ENCODE measurements around the gene MSANTD1. TPM values are rescaled to one million over a fixed set of nuclear protein-coding genes. Genes with fewer than 3 reads are reported as not detected.

The MSANTD1 gene
- 2.2 TPM for total RNA-seq

- peak in 1 of 3 donors; percentile 20 for DNase-seq (ENCODE audit: low read depth in 2 of 3, low spot score in 2 of 3)
Observed at GRCh38 chr4:3248811-3249661, at the start of gene MSANTD1. Gene MSANTD1 (plus strand): TSS chr4:3249159. CDS start chr4:3249223, 64 bp downstream.

- no peak for DNase-seq (ENCODE audit: low read depth in 2 of 3, low spot score in 2 of 3)
Observed at GRCh38 chr4:3199653-3200422, 49.1 kb upstream of the MSANTD1 start.

GRCh38 chr4:3200423-3201090 lies 48.4 kb upstream of the MSANTD1 start:
- no peak for DNase-seq (ENCODE audit: low read depth in 2 of 3, low spot score in 2 of 3)

- peak; percentile 41 to 73 (median 51) for DNase-seq (ENCODE audit: low read depth in 2 of 3, low spot score in 2 of 3)
Observed at GRCh38 chr4:3201718-3202702, 46.9 kb upstream of the MSANTD1 start.

- no peak for DNase-seq (ENCODE audit: low read depth in 2 of 3, low spot score in 2 of 3)
Observed at GRCh38 chr4:3202836-3203820, 45.8 kb upstream of the MSANTD1 start.

GRCh38 chr4:3203971-3204431 lies 45.0 kb upstream of the MSANTD1 start:
- no peak for DNase-seq (ENCODE audit: low read depth in 2 of 3, low spot score in 2 of 3)

- no peak for DNase-seq (ENCODE audit: low read depth in 2 of 3, low spot score in 2 of 3)
Observed at GRCh38 chr4:3205995-3206394, 43.0 kb upstream of the MSANTD1 start.

- DNase-seq (ENCODE audit: low read depth in 2 of 3, low spot score in 2 of 3), result no peak
Observed at GRCh38 chr4:3206439-3207100, 42.4 kb upstream of the MSANTD1 start.

- peak in 1 of 3 donors; percentile 41 for DNase-seq (ENCODE audit: low read depth in 2 of 3, low spot score in 2 of 3)
Observed at GRCh38 chr4:3207531-3208037, 41.4 kb upstream of the MSANTD1 start.

- DNase-seq (ENCODE audit: low read depth in 2 of 3, low spot score in 2 of 3), result no peak
Observed at GRCh38 chr4:3208826-3209225, 40.1 kb upstream of the MSANTD1 start.

- DNase-seq (ENCODE audit: low read depth in 2 of 3, low spot score in 2 of 3), result no peak
Observed at GRCh38 chr4:3209551-3210325, 39.2 kb upstream of the MSANTD1 start.

GRCh38 chr4:3210467-3210866 lies 38.5 kb upstream of the MSANTD1 start:
- no peak for DNase-seq (ENCODE audit: low read depth in 2 of 3, low spot score in 2 of 3)

GRCh38 chr4:3211866-3212265 lies 37.1 kb upstream of the MSANTD1 start:
- DNase-seq (ENCODE audit: low read depth in 2 of 3, low spot score in 2 of 3), result no peak

- DNase-seq (ENCODE audit: low read depth in 2 of 3, low spot score in 2 of 3), result no peak
Observed at GRCh38 chr4:3212391-3213105, 36.4 kb upstream of the MSANTD1 start.

- DNase-seq (ENCODE audit: low read depth in 2 of 3, low spot score in 2 of 3), result no peak
Observed at GRCh38 chr4:3213106-3213425, 35.9 kb upstream of the MSANTD1 start.

GRCh38 chr4:3213661-3214250 lies 35.2 kb upstream of the MSANTD1 start:
- no peak for DNase-seq (ENCODE audit: low read depth in 2 of 3, low spot score in 2 of 3)
